ENCODE measurements around the gene CORT.
"Not testable (repeated sequence)": the region's sequence is repeated elsewhere in the genome, so short reads cannot be mapped to it uniquely, and the experiment has no call there.

CORT gene

GRCh38 chr1:10421637-10422036 is 28.2 kb upstream of the CORT start:
- DNase-seq (ENCODE audit: low read depth), result no peak
- TF ChIP-seq CTCF (conservative IDR thresholded peaks at IDR 0.05; ENCODE audit: low read length), result no peak
- no peak overlapping the region for H3K4me3 ChIP-seq (ENCODE audit: low read length)

- no peak overlapping the region for H3K4me3 ChIP-seq (ENCODE audit: low read length)
- DNase-seq (ENCODE audit: low read depth), result peak; percentile 68
- TF ChIP-seq CTCF (conservative IDR thresholded peaks at IDR 0.05; ENCODE audit: low read length), result peak; percentile 15; the same call in 1 of the 2 replicates
These were observed 25.8 kb upstream of the CORT start for GRCh38 chr1:10424034-10424433.

- DNase-seq (ENCODE audit: low read depth), result no peak
- no peak overlapping the region for H3K4me3 ChIP-seq (ENCODE audit: low read length)
- no peak for TF ChIP-seq CTCF (conservative IDR thresholded peaks at IDR 0.05; ENCODE audit: low read length)
These were observed 25.2 kb upstream of the CORT start for GRCh38 chr1:10424651-10425050.

GRCh38 chr1:10425826-10426534 is 23.9 kb upstream of the CORT start:
- DNase-seq (ENCODE audit: low read depth); H3K4me3 ChIP-seq (ENCODE audit: low read length): not testable (repeated sequence)

GRCh38 chr1:10426535-10426848 is 23.3 kb upstream of the CORT start:
- DNase-seq (ENCODE audit: low read depth); H3K4me3 ChIP-seq (ENCODE audit: low read length): not testable (repeated sequence)

- no peak for DNase-seq (ENCODE audit: low read depth)
- no peak overlapping the region for H3K4me3 ChIP-seq (ENCODE audit: low read length)
- TF ChIP-seq CTCF (conservative IDR thresholded peaks at IDR 0.05; ENCODE audit: low read length), result no peak
These were observed 20.8 kb upstream of the CORT start for GRCh38 chr1:10428984-10429383.

GRCh38 chr1:10429868-10430215 is 20.0 kb upstream of the CORT start:
- peak overlapping the region; percentile 62 for H3K4me3 ChIP-seq (ENCODE audit: low read length)
- no peak for DNase-seq (ENCODE audit: low read depth)
- no peak for TF ChIP-seq CTCF (conservative IDR thresholded peaks at IDR 0.05; ENCODE audit: low read length)

GRCh38 chr1:10430216-10431069 is 19.4 kb upstream of the CORT start, which contains the start of gene CENPS:
TSS of gene CENPS (plus strand) at chr1:10430433. CDS start at chr1:10430518, 85 bp downstream.
- peak; percentile 77 for DNase-seq (ENCODE audit: low read depth)
- peak within 1 kb of the TSS; percentile 92 for H3K4me3 ChIP-seq (ENCODE audit: low read length)
- TF ChIP-seq CTCF (conservative IDR thresholded peaks at IDR 0.05; ENCODE audit: low read length), result peak; percentile 62

Measured in AG10803 (cell line).